Stimulated activated CD8-positive, alpha-beta memory T cell treated with anti-CD3 and anti-CD28 coated beads, Interleukin-7, amount 100 ng/mL, for 1 hour (primary cell): Measurements from ENCODE around the gene ACYP2.
A peak's percentile ranks its signal among the peaks of the same experiment; 100 is the strongest.
"Not testable (repeated sequence)": the region's sequence is repeated elsewhere in the genome, so short reads cannot be mapped to it uniquely, and the experiment has no call there.

Source experiments
- DNase-seq, 2 donors: peaks; one replicate each; pipeline ENCODE4 v3.0.0-alpha.2; 2020; ENCODE audit warnings: low read depth in 2 of 2

ACYP2 gene

GRCh38 chr2:54324517-54324916 lies 209.1 kb downstream of the ACYP2 start:
- not testable (repeated sequence) for DNase-seq

- no peak for DNase-seq
These were observed 209.7 kb downstream of the ACYP2 start for GRCh38 chr2:54325148-54325547.

- DNase-seq, result no peak
These were observed 214.2 kb downstream of the ACYP2 start for GRCh38 chr2:54329482-54330161.

GRCh38 chr2:54330162-54330925 lies 214.9 kb downstream of the ACYP2 start:
- DNase-seq, result peak; percentile 65

GRCh38 chr2:54330926-54331835 lies 215.8 kb downstream of the ACYP2 start:
- no peak for DNase-seq

GRCh38 chr2:54332386-54332785 lies 217.0 kb downstream of the ACYP2 start:
- no peak for DNase-seq

- no peak for DNase-seq
These were observed 220.9 kb downstream of the ACYP2 start for GRCh38 chr2:54336136-54336976.

GRCh38 chr2:54336977-54337255 lies 221.5 kb downstream of the ACYP2 start:
- no peak for DNase-seq

- DNase-seq, result no peak
These were observed 226.2 kb downstream of the ACYP2 start for GRCh38 chr2:54341656-54342055.

- no peak for DNase-seq
These were observed 227.2 kb downstream of the ACYP2 start for GRCh38 chr2:54342603-54343002.

- no peak for DNase-seq
These were observed 232.2 kb downstream of the ACYP2 start for GRCh38 chr2:54347622-54348021.

GRCh38 chr2:54348646-54349045 lies 233.2 kb downstream of the ACYP2 start:
- no peak for DNase-seq

GRCh38 chr2:54350426-54350825 lies 235.0 kb downstream of the ACYP2 start:
- DNase-seq, result no peak

- no peak for DNase-seq
These were observed 237.8 kb downstream of the ACYP2 start for GRCh38 chr2:54353216-54353615.
